ENCODE data around the gene MS4A18. TPM values are rescaled to one million over a fixed set of nuclear protein-coding genes. Genes with fewer than 3 reads are reported as not detected.

MS4A18 gene
- total and polyA plus RNA-seq, 10 of the 15 experiments (the other 5 are each of a cell fraction or from before 2014, with no cell fraction given) = not detected

DNA sequence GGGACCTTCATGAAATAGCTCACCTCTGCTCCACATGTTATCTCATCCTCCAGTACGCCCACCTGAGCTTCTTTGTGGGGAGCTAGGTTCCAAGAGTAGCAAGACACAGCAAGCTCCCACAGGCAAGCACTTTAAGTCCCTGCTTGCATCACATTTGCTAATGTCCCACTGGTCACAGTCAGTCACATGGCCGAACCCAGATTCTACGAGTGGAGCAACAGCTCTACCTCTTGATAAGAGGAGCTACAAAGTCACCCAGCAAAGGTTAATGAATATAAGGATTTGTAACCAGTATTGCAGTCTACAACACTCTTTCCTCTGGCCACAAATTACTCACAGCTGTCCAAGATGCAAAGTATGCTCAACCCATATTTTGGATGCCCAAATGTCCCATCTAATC, 16.9 kb downstream of the MS4A18 start (continued):
- TF ChIP-seq, protein P1, sequence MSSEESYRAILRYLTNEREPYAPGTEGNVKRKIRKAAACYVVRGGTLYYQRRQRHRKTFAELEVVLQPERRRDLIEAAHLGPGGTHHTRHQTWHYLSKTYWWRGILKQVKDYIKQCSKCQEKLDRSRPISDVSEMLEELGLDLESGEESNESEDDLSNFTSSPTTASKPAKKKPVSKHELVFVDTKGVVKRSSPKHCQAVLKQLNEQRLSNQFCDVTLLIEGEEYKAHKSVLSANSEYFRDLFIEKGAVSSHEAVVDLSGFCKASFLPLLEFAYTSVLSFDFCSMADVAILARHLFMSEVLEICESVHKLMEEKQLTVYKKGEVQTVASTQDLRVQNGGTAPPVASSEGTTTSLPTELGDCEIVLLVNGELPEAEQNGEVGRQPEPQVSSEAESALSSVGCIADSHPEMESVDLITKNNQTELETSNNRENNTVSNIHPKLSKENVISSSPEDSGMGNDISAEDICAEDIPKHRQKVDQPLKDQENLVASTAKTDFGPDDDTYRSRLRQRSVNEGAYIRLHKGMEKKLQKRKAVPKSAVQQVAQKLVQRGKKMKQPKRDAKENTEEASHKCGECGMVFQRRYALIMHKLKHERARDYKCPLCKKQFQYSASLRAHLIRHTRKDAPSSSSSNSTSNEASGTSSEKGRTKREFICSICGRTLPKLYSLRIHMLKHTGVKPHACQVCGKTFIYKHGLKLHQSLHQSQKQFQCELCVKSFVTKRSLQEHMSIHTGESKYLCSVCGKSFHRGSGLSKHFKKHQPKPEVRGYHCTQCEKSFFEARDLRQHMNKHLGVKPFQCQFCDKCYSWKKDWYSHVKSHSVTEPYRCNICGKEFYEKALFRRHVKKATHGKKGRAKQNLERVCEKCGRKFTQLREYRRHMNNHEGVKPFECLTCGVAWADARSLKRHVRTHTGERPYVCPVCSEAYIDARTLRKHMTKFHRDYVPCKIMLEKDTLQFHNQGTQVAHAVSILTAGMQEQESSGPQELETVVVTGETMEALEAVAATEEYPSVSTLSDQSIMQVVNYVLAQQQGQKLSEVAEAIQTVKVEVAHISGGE (CRISPR knock-in tag; IDR thresholded peaks at IDR 0.05) = no peak

DNA sequence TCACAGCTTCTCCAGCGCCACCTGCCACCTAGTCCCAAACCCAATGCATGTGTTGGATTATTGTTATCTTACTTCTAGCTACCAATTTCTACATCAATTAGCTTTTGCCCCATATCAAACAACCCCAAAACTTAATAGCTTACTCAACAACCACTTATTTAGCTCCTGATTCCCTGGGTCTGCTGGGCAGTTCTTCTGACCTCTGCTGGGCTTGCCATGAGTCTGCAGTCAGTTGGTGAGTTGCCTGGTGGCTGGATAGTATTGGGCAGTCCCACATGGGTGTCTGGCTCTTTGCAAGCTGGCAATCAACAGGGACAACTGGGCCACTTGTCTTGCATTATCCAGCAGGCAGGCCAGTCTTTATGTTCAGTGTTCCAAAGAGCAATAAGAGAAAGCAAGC, 18.5 kb downstream of the MS4A18 start:
- Histone ChIP-seq H4K20me1 (ENCODE audit: control insufficient read depth, insufficient read depth) (no peaks in the 10 kb centered on the region), H3K9ac (ENCODE audit: control insufficient read depth, insufficient read depth, low read length) (no peak overlapping the region), H2AFZ (ENCODE audit: control insufficient read depth, low read depth, low read length) (no peak overlapping the region), H3K79me2 (ENCODE audit: control insufficient read depth, insufficient read depth, low read length) (no peaks in the 10 kb centered on the region), H3K4me3 (no peak overlapping the region), H3K36me3 (ENCODE audit: control insufficient read depth in 2 of 2, insufficient read depth in 2 of 2, low read length in 1 of 2) (no peaks in the 10 kb centered on the region), H3K27me3 (replicated peaks in 1 of 2; ENCODE audit: control insufficient read depth in 2 of 2, insufficient read depth in 2 of 2, low read length in 1 of 2) (no peaks in the 10 kb centered on the region), H3K27ac (ENCODE audit: control insufficient read depth, insufficient read depth) (no peak overlapping the region), H3K9me3 (replicated peaks; ENCODE audit: control insufficient read depth, insufficient read depth, low read length) (no peaks in the 10 kb centered on the region; the same call in 2 of the 3 replicates), H3K4me1 (ENCODE audit: control insufficient read depth, insufficient read depth, low read length) (no peaks in the 10 kb centered on the region), H3K4me2 (ENCODE audit: control insufficient read depth, insufficient read depth) (no peak overlapping the region)
- in situ Hi-C loops (cut with MboI) = no loop called here
- no peak for TF ChIP-seq RELA (IDR thresholded peaks at IDR 0.05; ENCODE audit: borderline replicate concordance, partially characterized antibody)
- DNase-seq (ENCODE audit: low read depth, low spot score) (no peak), FAIRE-seq (no peak), ATAC-seq (no peak)
- ChIA-PET POLR2A (no interaction called here), CTCF (interaction anchor here (2.0 kb wide), 1 partner anchor 13 kb away, joined by 6 read pairs; the partner anchor contains the start of gene MS4A15), RAD21 (ENCODE audit: unreplicated experiment) (no interaction called here), SMC1A (ENCODE audit: uncharacterized antibody, unreplicated experiment) (interaction anchor here (0.6 kb wide), 1 partner anchor 840 kb away, joined by 3 read pairs; no protein-coding TSS in a partner anchor)
- no TSS peak for BruUV-seq (replicated peaks)
- WGBS (ENCODE audit: insufficient coverage, insufficient replicate concordance, low lambda C conversion rate, missing lambda C conversion rate) = 0% methylated on average over 1 of the region's 1 CpG
- intact Hi-C loops (cut with micrococcal nuclease; ENCODE audit: unreplicated experiment) = no loop called here
